Left ventricle myocardium inferior (tissue), 1 donor: ENCODE data around the gene MYH14. TPM values are rescaled to one million over a fixed set of nuclear protein-coding genes. Genes with fewer than 3 reads are reported as not detected.

Source experiments
- DNase-seq: peaks from one replicate; pipeline ENCODE4 v3.0.0-alpha.2; 2020
- H3K27ac ChIP-seq: fragments of 200-600 bp; replicated peaks from 2 replicates; pipeline ENCODE4 v1.8.0; 2021
- H3K27me3 ChIP-seq: fragments of 200-600 bp; 2 replicates; pipeline ENCODE4 v1.8.0; 2021; ENCODE audit warnings: low read depth
- H3K36me3 ChIP-seq: fragments of 200-600 bp; 2 replicates; pipeline ENCODE4 v1.8.0; 2021
- H3K4me1 ChIP-seq: fragments of 200-600 bp; 2 replicates; pipeline ENCODE4 v1.8.0; 2021
- H3K4me3 ChIP-seq: fragments of 200-600 bp; 2 replicates; pipeline ENCODE4 v1.8.0; 2021; ENCODE audit warnings: mild to moderate bottlenecking, moderate library complexity
- H3K9me3 ChIP-seq: fragments of 200-600 bp; replicated peaks from 2 replicates; pipeline ENCODE4 v1.8.0; 2021
- CTCF ChIP-seq: fragments of 200-600 bp; IDR thresholded peaks from 2 replicates; pipeline ENCODE4 v1.8.0; 2021; ENCODE audit warnings: antibody characterized with exemption, mild to moderate bottlenecking, borderline replicate concordance
- intact Hi-C: fragments of 100-400 bp; cut with micrococcal nuclease; formaldehyde crosslinking; loops from one replicate; pipeline ENCODE4 v1.11.0; 2022
- total RNA-seq: library from RNA; stranded (reverse); fragmentation: NEBNext Ultra II Directional; extraction: Animal tissue kit (Norgen Biotek cat#: 25700); gene quantifications from one replicate; pipeline ENCODE4 v1.2.1, GENCODE V29; 2021
- donor health status: DM: no; HTN: yes; CAD: no; lungs with severe emphysema.

The MYH14 gene
- total RNA-seq, 1 donor from 2014 or later: 115 TPM

- no peak for TF ChIP-seq CTCF
- Histone ChIP-seq H3K4me1 (no peaks in the 10 kb centered on the region), H3K9me3 (no peaks in the 10 kb centered on the region), H3K27me3 (no peaks in the 10 kb centered on the region), H3K27ac (no peak overlapping the region), H3K4me3 (no peak overlapping the region), H3K36me3 (peaks cover 22% of the 10 kb centered on the region)
- intact Hi-C loops: no loop called here
- DNase-seq: no peak
Observed at GRCh38 chr19:50269653-50270052, 66.2 kb downstream of the MYH14 start.

- Histone ChIP-seq H3K27me3 (peaks cover 4% of the 10 kb centered on the region), H3K9me3 (no peaks in the 10 kb centered on the region), H3K27ac (no peak overlapping the region), H3K36me3 (peaks cover 42% of the 10 kb centered on the region), H3K4me3 (no peak overlapping the region), H3K4me1 (no peaks in the 10 kb centered on the region)
- TF ChIP-seq CTCF: no peak
- intact Hi-C loops: no loop called here
- DNase-seq: no peak
Observed at GRCh38 chr19:50272263-50272897, 69.0 kb downstream of the MYH14 start.

GRCh38 chr19:50273821-50274220 lies 70.4 kb downstream of the MYH14 start:
- H3K4me3 ChIP-seq: no peak overlapping the region
- H3K4me1 ChIP-seq: no peaks in the 10 kb centered on the region
- DNase-seq: no peak
- H3K36me3 ChIP-seq: peaks cover 39% of the 10 kb centered on the region
- no peak for TF ChIP-seq CTCF
- no peaks in the 10 kb centered on the region for H3K9me3 ChIP-seq
- H3K27ac ChIP-seq: no peak overlapping the region
- peaks cover 4% of the 10 kb centered on the region for H3K27me3 ChIP-seq
- intact Hi-C loops: no loop called here

GRCh38 chr19:50275577-50276368 lies 72.4 kb downstream of the MYH14 start:
- Histone ChIP-seq H3K9me3 (no peaks in the 10 kb centered on the region), H3K4me3 (no peak overlapping the region), H3K4me1 (no peaks in the 10 kb centered on the region), H3K27me3 (peaks cover 4% of the 10 kb centered on the region), H3K36me3 (peaks cover 49% of the 10 kb centered on the region), H3K27ac (no peak overlapping the region)
- TF ChIP-seq CTCF: no peak
- DNase-seq: no peak
- intact Hi-C loops: no loop called here

- intact Hi-C loops: no loop called here
- peaks cover 54% of the 10 kb centered on the region for H3K36me3 ChIP-seq
- TF ChIP-seq CTCF: no peak
Observed at GRCh38 chr19:50276370-50277063, 73.1 kb downstream of the MYH14 start.

More at GRCh38 chr19:50276370-50277063, 73.1 kb downstream of the MYH14 start:
- no peaks in the 10 kb centered on the region for H3K9me3 ChIP-seq
- no peaks in the 10 kb centered on the region for H3K4me1 ChIP-seq
- H3K27me3 ChIP-seq: peaks cover 4% of the 10 kb centered on the region
- no peak overlapping the region for H3K27ac ChIP-seq
- no peak overlapping the region for H3K4me3 ChIP-seq
- no peak for DNase-seq
